ENCODE measurements around the gene OTUD3. TPM values are rescaled to one million over a fixed set of nuclear protein-coding genes. Genes with fewer than 3 reads are reported as not detected.
"Not testable (repeated sequence)": the region's sequence is repeated elsewhere in the genome, so short reads cannot be mapped to it uniquely, and the experiment has no call there.

The OTUD3 gene
- total and polyA plus RNA-seq, 11 donors = 1.8 to 6.3 (median 4.0) TPM

DNA sequence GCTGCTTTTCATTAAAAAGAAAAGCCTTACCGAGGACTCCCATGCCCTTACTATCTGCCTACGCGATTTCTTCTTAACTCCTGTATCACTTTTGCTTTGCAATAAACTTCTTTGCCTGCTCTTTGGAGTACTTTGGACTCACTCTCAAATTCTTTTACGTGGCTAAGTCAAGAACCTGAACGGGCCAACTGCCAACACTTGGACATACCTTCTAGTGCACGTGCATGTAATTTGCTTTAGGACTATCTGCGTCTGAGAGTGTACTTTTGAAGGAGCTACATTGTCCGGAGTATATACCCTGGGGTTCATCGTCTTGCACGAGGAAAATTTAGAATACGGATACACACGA lies 3.6 kb upstream of the OTUD3 start:
- no peak for ATAC-seq
- DNase-seq = no peak
- no peak overlapping the region for H3K4me3 ChIP-seq
- H3K27ac ChIP-seq = no peak overlapping the region
- TF ChIP-seq POLR2A (IDR thresholded peaks at IDR 0.05) = no peak
- TF ChIP-seq, protein P1, sequence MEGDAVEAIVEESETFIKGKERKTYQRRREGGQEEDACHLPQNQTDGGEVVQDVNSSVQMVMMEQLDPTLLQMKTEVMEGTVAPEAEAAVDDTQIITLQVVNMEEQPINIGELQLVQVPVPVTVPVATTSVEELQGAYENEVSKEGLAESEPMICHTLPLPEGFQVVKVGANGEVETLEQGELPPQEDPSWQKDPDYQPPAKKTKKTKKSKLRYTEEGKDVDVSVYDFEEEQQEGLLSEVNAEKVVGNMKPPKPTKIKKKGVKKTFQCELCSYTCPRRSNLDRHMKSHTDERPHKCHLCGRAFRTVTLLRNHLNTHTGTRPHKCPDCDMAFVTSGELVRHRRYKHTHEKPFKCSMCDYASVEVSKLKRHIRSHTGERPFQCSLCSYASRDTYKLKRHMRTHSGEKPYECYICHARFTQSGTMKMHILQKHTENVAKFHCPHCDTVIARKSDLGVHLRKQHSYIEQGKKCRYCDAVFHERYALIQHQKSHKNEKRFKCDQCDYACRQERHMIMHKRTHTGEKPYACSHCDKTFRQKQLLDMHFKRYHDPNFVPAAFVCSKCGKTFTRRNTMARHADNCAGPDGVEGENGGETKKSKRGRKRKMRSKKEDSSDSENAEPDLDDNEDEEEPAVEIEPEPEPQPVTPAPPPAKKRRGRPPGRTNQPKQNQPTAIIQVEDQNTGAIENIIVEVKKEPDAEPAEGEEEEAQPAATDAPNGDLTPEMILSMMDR (IDR thresholded peaks at IDR 0.05) = no peak
- H3K4me1 ChIP-seq = peaks cover 4 to 15% (median 9%) of the 10 kb centered on the region in 12 donors
- no peaks in the 10 kb centered on the region for H3K9me3 ChIP-seq
- WGBS, 4 donors = 62 to 75% (median 67%) methylated on average over 12 of the region's 12 CpGs
- intact Hi-C loops (cut with DNase I) = no loop called here
- H3K27me3 ChIP-seq = peaks cover 0 to 31% (median 3%) of the 10 kb centered on the region in 9 donors
- no peaks in the 10 kb centered on the region for H3K36me3 ChIP-seq

DNA sequence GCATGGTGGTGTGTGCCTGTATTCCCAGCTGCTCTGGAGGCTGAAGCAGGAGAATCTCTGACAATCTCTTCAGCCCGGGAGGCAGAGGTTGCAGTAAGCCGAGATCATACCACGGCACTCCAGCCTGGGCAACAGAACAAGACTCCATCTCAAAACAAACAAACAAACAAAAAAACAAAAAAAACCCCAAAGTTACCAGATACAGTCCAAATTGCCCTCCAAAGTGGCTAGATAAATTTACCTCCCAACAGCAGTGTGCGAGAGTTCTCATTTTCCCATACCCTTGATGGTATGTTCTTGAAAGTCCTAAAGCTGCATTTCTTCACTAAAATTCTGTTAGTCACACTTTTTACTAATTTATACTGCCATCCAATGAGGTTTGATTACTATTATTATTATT lies 3.0 kb upstream of the OTUD3 start:
- TF ChIP-seq, protein P1 (IDR thresholded peaks at IDR 0.05) = no peak
- no peak for TF ChIP-seq POLR2A (IDR thresholded peaks at IDR 0.05)
- intact Hi-C loops (cut with DNase I) = no loop called here
- Histone ChIP-seq H3K36me3 (no peaks in the 10 kb centered on the region), H3K9me3 (no peaks in the 10 kb centered on the region), H3K4me3 (no peak overlapping the region), H3K27me3 (peaks cover 0 to 30% (median 3%) of the 10 kb centered on the region in 9 donors), H3K27ac (no peak overlapping the region), H3K4me1 (peaks cover 4 to 21% (median 14%) of the 10 kb centered on the region in 12 donors)
- ATAC-seq (no peak), DNase-seq (no peak)
- 86 to 92% (median 90%) methylated on average over 4 of the region's 4 CpGs for WGBS, 4 donors

DNA sequence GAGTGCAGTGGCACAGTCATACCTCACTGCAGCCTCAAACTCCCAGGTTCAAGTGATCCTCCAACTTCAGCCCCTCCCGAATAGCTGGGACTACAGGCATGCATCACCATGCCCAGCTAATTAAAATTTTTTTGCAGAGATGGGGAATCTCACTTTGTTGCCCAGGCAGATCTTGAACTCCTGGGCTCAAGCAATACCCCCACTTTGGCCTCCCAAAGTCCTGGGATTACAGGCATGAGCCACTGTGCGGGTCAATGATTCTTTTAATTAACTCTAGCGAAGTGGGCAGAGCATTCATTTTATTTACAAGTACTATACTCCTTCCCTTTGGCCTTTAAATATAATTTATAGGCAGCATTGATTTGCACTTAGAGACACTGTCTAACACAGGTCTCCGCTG lies 2.5 kb upstream of the OTUD3 start:
- DNase-seq (no peak), ATAC-seq (no peak)
- peaks cover 4 to 21% (median 14%) of the 10 kb centered on the region in 12 donors for H3K4me1 ChIP-seq
- no peak overlapping the region for H3K27ac ChIP-seq
- no peak overlapping the region for H3K4me3 ChIP-seq
- WGBS, 4 donors = 91 to 95% (median 93%) methylated on average over 4 of the region's 4 CpGs
- H3K36me3 ChIP-seq = no peaks in the 10 kb centered on the region
- TF ChIP-seq, protein P1 (IDR thresholded peaks at IDR 0.05) = no peak
- no peak for TF ChIP-seq POLR2A (IDR thresholded peaks at IDR 0.05)
- H3K27me3 ChIP-seq = peaks cover 0 to 26% (median under 1%) of the 10 kb centered on the region in 9 donors
- no peaks in the 10 kb centered on the region for H3K9me3 ChIP-seq
- intact Hi-C loops (cut with DNase I) = no loop called here

DNA sequence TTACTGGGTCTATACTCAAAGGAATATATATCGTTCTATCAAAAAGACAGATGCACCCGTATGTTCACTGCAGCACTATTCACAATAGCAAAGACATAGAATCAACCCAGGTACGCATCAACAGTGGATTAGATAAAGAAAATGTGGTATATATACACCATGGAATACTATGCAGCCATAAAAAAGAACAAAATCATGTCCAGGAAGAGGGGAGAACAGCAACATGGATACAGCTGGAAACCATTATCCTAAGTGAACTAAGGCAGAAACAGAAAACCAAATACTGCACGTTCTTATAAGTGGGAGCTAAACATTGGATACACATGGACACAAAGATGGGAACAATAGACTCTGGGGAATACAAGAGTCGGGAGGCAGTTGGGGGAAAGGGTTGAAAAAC lies 1.4 kb upstream of the OTUD3 start:
- 75 to 84% (median 81%) methylated on average over 5 of the region's 5 CpGs for WGBS, 4 donors
- H3K4me3 ChIP-seq; DNase-seq; H3K36me3 ChIP-seq; H3K9me3 ChIP-seq; H3K27ac ChIP-seq; ATAC-seq; intact Hi-C loops (cut with DNase I): not testable (repeated sequence)
- Histone ChIP-seq H3K4me1 (peaks cover 4 to 31% (median 14%) of the 10 kb centered on the region in 12 donors), H3K27me3 (peaks cover 0 to 16% (median 0%) of the 10 kb centered on the region in 9 donors)

DNA sequence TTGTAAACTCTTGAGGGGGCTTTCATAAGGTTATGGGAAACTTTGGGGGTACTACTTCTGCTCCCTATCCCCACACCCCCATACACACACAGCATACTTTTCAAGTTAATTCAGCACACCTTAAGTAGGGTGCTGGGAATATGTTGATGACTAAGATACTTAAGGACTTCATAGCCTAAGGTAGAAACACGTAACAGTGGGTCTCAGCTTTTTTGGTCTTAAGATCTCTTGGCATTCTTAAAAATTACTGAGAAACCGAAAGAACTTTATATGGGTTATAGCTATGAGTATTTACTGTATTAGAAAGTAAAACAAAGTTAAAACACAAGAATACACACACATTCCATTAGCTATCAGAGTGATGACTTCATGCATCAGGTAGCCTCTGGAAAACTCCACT lies 2.1 kb downstream of the OTUD3 start:
- H3K27me3 ChIP-seq = peaks cover 0 to 5% (median 0%) of the 10 kb centered on the region in 9 donors
- no peaks in the 10 kb centered on the region for H3K9me3 ChIP-seq
- WGBS, 4 donors = 80 to 96% (median 95%) methylated on average over 2 of the region's 2 CpGs
- peaks cover 4 to 35% (median 14%) of the 10 kb centered on the region in 12 donors for H3K4me1 ChIP-seq
- DNase-seq (no peak), ATAC-seq (no peak)
- no peak overlapping the region for H3K4me3 ChIP-seq
- intact Hi-C loops (cut with DNase I) = no loop called here
- TF ChIP-seq, protein P1 (IDR thresholded peaks at IDR 0.05) = no peak
- TF ChIP-seq POLR2A (IDR thresholded peaks at IDR 0.05) = no peak
- no peak overlapping the region for H3K27ac ChIP-seq
- H3K36me3 ChIP-seq = peaks cover 0 to 6% (median 0%) of the 10 kb centered on the region in 9 donors
